K562 (cell line): ENCODE results near the gene GFOD1. TPM values are rescaled to one million over a fixed set of nuclear protein-coding genes. Genes with fewer than 3 reads are reported as not detected.

Experiments used
- ADNP ChIP-seq: fragments of 200-800 bp; sonication (Bioruptor generic); IDR thresholded peaks from 2 replicates; pipeline ENCODE4 v1.6.1; 2016; ENCODE audit warnings: missing genetic modification characterization, missing compliant biosample characterization
- CBFB ChIP-seq: sonication (generic); formaldehyde crosslinking; IDR thresholded peaks from 2 replicates; pipeline ENCODE4 v1.4.0; 2020; ENCODE audit warnings: mild to moderate bottlenecking, missing genetic modification reagents
- CEBPB ChIP-seq: fragments of 450-650 bp; IDR thresholded peaks from 2 replicates; pipeline ENCODE4 v1.6.1; 2016; ENCODE audit warnings: missing genetic modification characterization, missing compliant biosample characterization
- DMBX1 ChIP-seq: fragments of 250-450 bp; sonication (Bioruptor Pico); IDR thresholded peaks from 2 replicates; pipeline ENCODE4 v1.8.0; 2022; ENCODE audit warnings: inconsistent platforms, mild to moderate bottlenecking, moderate library complexity, borderline replicate concordance
- E2F4 ChIP-seq: sonication (generic); formaldehyde crosslinking; IDR thresholded peaks from 2 replicates; pipeline ENCODE4 v1.8.0; 2022; ENCODE audit warnings: mild to moderate bottlenecking, low read depth, missing genetic modification reagents
- E2F8 ChIP-seq: fragments of 450-650 bp; IDR thresholded peaks from 2 replicates; pipeline ENCODE4 v1.7.1; 2018; ENCODE audit warnings: mild to moderate bottlenecking, low read depth; ENCODE audit not compliant: partially characterized antibody
- ETV1 ChIP-seq: fragments of 450-650 bp; conservative IDR thresholded peaks from 2 replicates; pipeline ENCODE4 v1.6.1; 2016; ENCODE audit warnings: missing genetic modification characterization, control low read depth, low read depth, missing compliant biosample characterization
- KAT8 ChIP-seq: fragments of 450-650 bp; IDR thresholded peaks from 2 replicates; pipeline ENCODE4 v1.6.1; 2016; ENCODE audit warnings: low read depth, mild to moderate bottlenecking
- NELFE ChIP-seq: IDR thresholded peaks from 2 replicates; pipeline ENCODE4 v1.6.1; 2011; ENCODE audit warnings: mild to moderate bottlenecking; ENCODE audit not compliant: insufficient read depth, insufficient read length
- NFYB ChIP-seq: IDR thresholded peaks from 2 replicates; pipeline ENCODE4 v1.6.1; 2011; ENCODE audit warnings: mild to moderate bottlenecking, moderate library complexity; ENCODE audit not compliant: insufficient read length; ENCODE audit errors: extremely low read depth
- NR1H2 ChIP-seq: sonication (generic); formaldehyde crosslinking; IDR thresholded peaks from 2 replicates; pipeline ENCODE4 v1.4.0; 2020; ENCODE audit warnings: mild to moderate bottlenecking, missing genetic modification reagents
- RBM14 ChIP-seq: fragments of 200-400 bp; formaldehyde crosslinking; IDR thresholded peaks from 2 replicates; pipeline ENCODE4 v1.6.1; 2018; ENCODE audit warnings: low read depth, mild to moderate bottlenecking, low read length, moderate library complexity, borderline replicate concordance; ENCODE audit not compliant: insufficient read depth
- SIRT6 ChIP-seq: IDR thresholded peaks from one replicate; pipeline ENCODE4 v1.6.1; 2012; ENCODE audit warnings: low read depth, mild to moderate bottlenecking, control low read depth, inconsistent platforms, low read length, moderate library complexity
- ZKSCAN1 ChIP-seq: fragments of 150-350 bp; IDR thresholded peaks from 2 replicates; pipeline ENCODE4 v1.6.1; 2016; ENCODE audit warnings: low read depth, low read length
- ZNF764 ChIP-seq: fragments of 250-450 bp; sonication (Bioruptor Pico); IDR thresholded peaks from 2 replicates; pipeline ENCODE4 v1.4.0; 2020; ENCODE audit warnings: low read depth, mild to moderate bottlenecking, moderate library complexity
- polyA plus RNA-seq, 8 experiments: library from polyadenylated mRNA; depleted of rRNA in 4 of 8; stranded (reverse) in 5 of 8; unstranded in 3 of 8; fragments of >200 nt; fragmentation: Nextera tagmentation in 2 of 8; fragmentation: Illumina TruSeq in 1 of 8; extraction: Ambion mirVana in 2 of 8; extraction: Trizol in 1 of 8; gene quantifications; 2 replicates each; pipeline versions ENCODE4 v1.2.1 to v1.2.3, GENCODE V29; 2011 to 2014; ENCODE audit warnings: inconsistent platforms in 1 of 8, missing spikeins in 1 of 8
- total RNA-seq, 7 experiments: library from RNA; depleted of rRNA in 6 of 7; stranded (reverse); fragments of >200 nt in 6 of 7; fragmentation: Illumina TruSeq in 2 of 7; extraction: Trizol in 2 of 7; gene quantifications; 2 replicates each; pipeline versions ENCODE4 v1.2.1 to v1.2.3, GENCODE V29; 2011 to 2021; ENCODE audit warnings: low replicate concordance in 1 of 7
- TF ChIP-seq, protein P1 (sequence below), 3 experiments: fragments of 200-800 bp in 1 of 3; sonication (Bioruptor generic) in 1 of 3; sonication (generic) in 1 of 3; formaldehyde crosslinking in 1 of 3; IDR thresholded peaks; 2 replicates each; pipeline versions ENCODE4 v1.6.1 to v1.8.0; 2016 to 2022; ENCODE audit warnings: mild to moderate bottlenecking in 2 of 3, missing compliant biosample characterization in 2 of 3, missing genetic modification characterization in 2 of 3, missing genetic modification reagents in 1 of 3
- TF ChIP-seq, protein P2 (sequence below): IDR thresholded peaks from 2 replicates; pipeline ENCODE4 v1.6.1; 2012; ENCODE audit warnings: low read depth, low read length, improper control_type of control experiment, borderline replicate concordance
- TF ChIP-seq, protein P3 (sequence below), 2 experiments: IDR thresholded peaks; 2 replicates each; pipeline ENCODE4 v1.6.1; 2011; ENCODE audit warnings: borderline replicate concordance in 1 of 2, control low read depth in 1 of 2, low read depth in 1 of 2, low read length in 1 of 2, mild to moderate bottlenecking in 1 of 2, mixed read lengths in 1 of 2, moderate library complexity in 1 of 2; ENCODE audit not compliant: insufficient read depth in 1 of 2, insufficient read length in 1 of 2, poor library complexity in 1 of 2, severe bottlenecking in 1 of 2; ENCODE audit errors: extremely low read depth in 1 of 2

Gene GFOD1
- total and polyA plus RNA-seq, 9 of the 15 experiments (the other 6 are each of a cell fraction or from before 2014, with no cell fraction given): 3.8 to 12.0 (median 8.2) TPM

DNA sequence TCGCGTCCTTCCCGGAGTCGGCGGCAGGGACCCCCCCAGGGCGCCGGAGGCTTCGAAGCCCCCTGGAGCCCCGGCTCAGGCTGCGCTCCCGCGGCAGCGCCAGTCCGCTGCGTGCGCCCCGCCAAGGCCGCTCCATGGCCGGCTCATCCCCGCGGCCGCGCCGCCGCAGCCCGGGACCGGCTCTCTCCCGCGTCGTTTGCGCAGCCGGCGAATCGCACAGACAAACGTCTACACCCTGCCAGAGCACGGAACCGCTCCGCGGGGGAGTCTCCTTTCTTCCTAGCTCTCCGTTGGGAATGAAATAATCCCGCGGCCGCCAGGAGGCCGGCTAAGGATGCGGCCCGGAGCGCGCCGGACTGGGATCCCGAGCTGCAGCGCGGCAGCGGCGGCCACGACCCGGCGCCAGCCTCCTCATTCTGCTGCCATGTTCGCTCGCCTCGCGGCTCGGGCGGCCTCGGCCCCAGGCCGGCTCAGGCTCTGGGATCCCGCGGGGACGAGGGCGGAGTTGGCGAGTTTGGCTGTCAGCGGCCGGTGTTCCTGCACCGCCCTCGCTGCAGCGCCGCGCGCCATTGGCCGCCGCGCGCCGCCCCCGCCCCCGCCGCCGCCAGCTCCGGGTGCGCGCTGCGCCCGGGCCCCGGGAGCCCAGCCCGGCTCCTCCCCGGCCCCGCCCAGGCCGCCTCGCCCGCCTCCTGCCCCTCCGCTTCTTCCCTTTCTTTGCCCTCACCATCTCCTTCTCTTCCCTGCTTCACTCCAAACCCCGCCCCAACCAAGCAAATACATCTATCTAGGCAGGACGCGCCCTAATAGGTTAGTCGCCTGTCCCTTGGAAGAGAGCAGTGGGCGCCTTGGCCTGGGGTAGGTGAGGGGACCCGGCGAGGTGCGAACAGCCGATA lies at the start of gene GFOD1 (continued):
- TF ChIP-seq E2F8 (no peak), NFYB (no peak), CEBPB (no peak), ADNP (tag) (no peak), E2F4 (CRISPR knock-in tag) (no peak), NR1H2 (CRISPR knock-in tag) (no peak), CBFB (CRISPR knock-in tag) (no peak), ETV1 (no peak), NELFE (no peak), SIRT6 (no peak), RBM14 (no peak), ZNF764 (no peak), ZKSCAN1 (no peak), DMBX1 (CRISPR knock-in tag) (no peak), KAT8 (no peak)
- TF ChIP-seq, protein P1, sequence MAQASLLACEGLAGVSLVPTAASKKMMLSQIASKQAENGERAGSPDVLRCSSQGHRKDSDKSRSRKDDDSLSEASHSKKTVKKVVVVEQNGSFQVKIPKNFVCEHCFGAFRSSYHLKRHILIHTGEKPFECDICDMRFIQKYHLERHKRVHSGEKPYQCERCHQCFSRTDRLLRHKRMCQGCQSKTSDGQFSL (CRISPR knock-in tag; IDR thresholded peaks at IDR 0.05): no peak
- TF ChIP-seq, protein P1 (tag; IDR thresholded peaks at IDR 0.05): no peak
- TF ChIP-seq, protein P2, sequence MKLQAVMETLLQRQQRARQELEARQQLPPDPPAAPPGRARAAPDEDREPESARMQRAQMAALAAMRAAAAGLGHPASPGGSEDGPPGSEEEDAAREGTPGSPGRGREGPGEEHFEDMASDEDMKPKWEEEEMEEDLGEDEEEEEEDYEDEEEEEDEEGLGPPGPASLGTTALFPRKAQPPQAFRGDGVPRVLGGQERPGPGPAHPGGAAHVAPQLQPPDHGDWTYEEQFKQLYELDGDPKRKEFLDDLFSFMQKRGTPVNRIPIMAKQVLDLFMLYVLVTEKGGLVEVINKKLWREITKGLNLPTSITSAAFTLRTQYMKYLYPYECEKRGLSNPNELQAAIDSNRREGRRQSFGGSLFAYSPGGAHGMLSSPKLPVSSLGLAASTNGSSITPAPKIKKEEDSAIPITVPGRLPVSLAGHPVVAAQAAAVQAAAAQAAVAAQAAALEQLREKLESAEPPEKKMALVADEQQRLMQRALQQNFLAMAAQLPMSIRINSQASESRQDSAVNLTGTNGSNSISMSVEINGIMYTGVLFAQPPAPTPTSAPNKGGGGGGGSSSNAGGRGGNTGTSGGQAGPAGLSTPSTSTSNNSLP: no peak
- TF ChIP-seq, protein P3, sequence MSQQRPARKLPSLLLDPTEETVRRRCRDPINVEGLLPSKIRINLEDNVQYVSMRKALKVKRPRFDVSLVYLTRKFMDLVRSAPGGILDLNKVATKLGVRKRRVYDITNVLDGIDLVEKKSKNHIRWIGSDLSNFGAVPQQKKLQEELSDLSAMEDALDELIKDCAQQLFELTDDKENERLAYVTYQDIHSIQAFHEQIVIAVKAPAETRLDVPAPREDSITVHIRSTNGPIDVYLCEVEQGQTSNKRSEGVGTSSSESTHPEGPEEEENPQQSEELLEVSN (IDR thresholded peaks at IDR 0.05; ENCODE audit: borderline replicate concordance in 1 of 2, extremely low read depth in 1 of 2, insufficient read depth in 1 of 2, insufficient read length in 1 of 2, low read depth in 1 of 2, low read length in 1 of 2, poor library complexity in 1 of 2, severe bottlenecking in 1 of 2): peak; percentile 26 to 77
